ENCODE measurements around the gene FNBP1. TPM values are rescaled to one million over a fixed set of nuclear protein-coding genes. Genes with fewer than 3 reads are reported as not detected.
A peak's percentile ranks its signal among the peaks of the same experiment; 100 is the strongest.

Gene FNBP1
- polyA plus RNA-seq, 2 of the 4 experiments (the other 2 are of a cell fraction), result 10.6 to 15.6 TPM

DNA sequence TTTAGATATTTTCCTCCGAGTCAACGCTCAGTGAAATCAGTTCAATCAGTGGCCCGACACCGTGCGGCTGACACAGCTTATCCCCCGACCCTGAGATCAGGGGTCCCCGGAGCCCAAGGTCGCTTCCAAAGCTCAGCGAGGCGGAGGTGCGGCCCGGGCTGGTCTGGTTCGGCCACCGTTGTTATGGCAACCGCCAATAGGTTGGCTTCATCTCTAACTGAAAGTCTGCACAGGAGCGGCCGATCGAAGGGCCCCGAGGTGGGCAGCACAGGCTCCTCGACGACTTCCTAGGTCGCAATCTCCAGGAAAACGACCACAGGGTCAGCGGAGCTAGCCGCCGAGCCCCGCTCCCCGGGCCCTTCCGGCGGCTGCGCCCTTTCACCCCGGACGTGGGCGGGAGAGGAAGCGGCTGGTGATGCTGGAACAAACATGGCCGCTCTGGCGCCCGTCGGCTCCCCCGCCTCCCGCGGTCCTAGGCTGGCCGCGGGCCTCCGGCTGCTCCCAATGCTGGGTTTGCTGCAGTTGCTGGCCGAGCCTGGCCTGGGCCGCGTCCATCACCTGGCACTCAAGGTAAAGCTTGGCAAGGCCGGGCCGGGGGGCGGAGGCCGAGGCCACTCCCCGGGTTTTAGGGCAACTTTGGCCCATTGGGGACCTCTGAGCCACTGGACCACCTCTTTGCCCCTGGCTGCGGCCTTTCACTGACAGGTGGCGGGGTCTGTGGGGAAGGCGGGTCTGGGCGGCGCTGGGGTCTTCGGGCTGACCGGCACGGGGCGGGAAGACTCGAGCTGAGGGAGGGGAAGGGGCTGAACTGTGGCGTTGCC lies 10.7 kb upstream of the FNBP1 start, which contains the start of gene GPR107 (continued):
- TF ChIP-seq, protein P1, sequence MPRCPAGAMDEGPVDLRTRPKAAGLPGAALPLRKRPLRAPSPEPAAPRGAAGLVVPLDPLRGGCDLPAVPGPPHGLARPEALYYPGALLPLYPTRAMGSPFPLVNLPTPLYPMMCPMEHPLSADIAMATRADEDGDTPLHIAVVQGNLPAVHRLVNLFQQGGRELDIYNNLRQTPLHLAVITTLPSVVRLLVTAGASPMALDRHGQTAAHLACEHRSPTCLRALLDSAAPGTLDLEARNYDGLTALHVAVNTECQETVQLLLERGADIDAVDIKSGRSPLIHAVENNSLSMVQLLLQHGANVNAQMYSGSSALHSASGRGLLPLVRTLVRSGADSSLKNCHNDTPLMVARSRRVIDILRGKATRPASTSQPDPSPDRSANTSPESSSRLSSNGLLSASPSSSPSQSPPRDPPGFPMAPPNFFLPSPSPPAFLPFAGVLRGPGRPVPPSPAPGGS (IDR thresholded peaks at IDR 0.05), result peak; percentile 83; the same call in 2 of the 3 replicates
- no peak for TF ChIP-seq MYC (IDR thresholded peaks at IDR 0.05; ENCODE audit: borderline replicate concordance, low read length)
- TF ChIP-seq CHD4 (IDR thresholded peaks at IDR 0.05; ENCODE audit: borderline replicate concordance), result no peak
- TF ChIP-seq, protein P2, sequence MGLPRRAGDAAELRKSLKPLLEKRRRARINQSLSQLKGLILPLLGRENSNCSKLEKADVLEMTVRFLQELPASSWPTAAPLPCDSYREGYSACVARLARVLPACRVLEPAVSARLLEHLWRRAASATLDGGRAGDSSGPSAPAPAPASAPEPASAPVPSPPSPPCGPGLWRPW (IDR thresholded peaks at IDR 0.05), result no peak
- TF ChIP-seq JUN (IDR thresholded peaks at IDR 0.05), result peak; percentile 58 to 90; a peak in 4 of 5 replicates
- TF ChIP-seq RAD21 (conservative IDR thresholded peaks at IDR 0.05 in 1 of 2, IDR thresholded peaks at IDR 0.05 in 1 of 2), result no peak
- TF ChIP-seq, protein P3, sequence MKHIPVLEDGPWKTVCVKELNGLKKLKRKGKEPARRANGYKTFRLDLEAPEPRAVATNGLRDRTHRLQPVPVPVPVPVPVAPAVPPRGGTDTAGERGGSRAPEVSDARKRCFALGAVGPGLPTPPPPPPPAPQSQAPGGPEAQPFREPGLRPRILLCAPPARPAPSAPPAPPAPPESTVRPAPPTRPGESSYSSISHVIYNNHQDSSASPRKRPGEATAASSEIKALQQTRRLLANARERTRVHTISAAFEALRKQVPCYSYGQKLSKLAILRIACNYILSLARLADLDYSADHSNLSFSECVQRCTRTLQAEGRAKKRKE (CRISPR knock-in tag; IDR thresholded peaks at IDR 0.05; ENCODE audit: low read depth), result no peak
- TF ChIP-seq ZSCAN20 (CRISPR knock-in tag; IDR thresholded peaks at IDR 0.05), result no peak
- TF ChIP-seq HDAC2 (IDR thresholded peaks at IDR 0.05), result no peak
- TF ChIP-seq ZFP36 (IDR thresholded peaks at IDR 0.05; ENCODE audit: borderline replicate concordance, partially characterized antibody), result no peak
- TF ChIP-seq, protein P4, sequence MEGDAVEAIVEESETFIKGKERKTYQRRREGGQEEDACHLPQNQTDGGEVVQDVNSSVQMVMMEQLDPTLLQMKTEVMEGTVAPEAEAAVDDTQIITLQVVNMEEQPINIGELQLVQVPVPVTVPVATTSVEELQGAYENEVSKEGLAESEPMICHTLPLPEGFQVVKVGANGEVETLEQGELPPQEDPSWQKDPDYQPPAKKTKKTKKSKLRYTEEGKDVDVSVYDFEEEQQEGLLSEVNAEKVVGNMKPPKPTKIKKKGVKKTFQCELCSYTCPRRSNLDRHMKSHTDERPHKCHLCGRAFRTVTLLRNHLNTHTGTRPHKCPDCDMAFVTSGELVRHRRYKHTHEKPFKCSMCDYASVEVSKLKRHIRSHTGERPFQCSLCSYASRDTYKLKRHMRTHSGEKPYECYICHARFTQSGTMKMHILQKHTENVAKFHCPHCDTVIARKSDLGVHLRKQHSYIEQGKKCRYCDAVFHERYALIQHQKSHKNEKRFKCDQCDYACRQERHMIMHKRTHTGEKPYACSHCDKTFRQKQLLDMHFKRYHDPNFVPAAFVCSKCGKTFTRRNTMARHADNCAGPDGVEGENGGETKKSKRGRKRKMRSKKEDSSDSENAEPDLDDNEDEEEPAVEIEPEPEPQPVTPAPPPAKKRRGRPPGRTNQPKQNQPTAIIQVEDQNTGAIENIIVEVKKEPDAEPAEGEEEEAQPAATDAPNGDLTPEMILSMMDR (IDR thresholded peaks at IDR 0.05), result no peak
- TF ChIP-seq RCOR1 (IDR thresholded peaks at IDR 0.05; ENCODE audit: low read depth, low read length), result no peak
- TF ChIP-seq, protein P5, sequence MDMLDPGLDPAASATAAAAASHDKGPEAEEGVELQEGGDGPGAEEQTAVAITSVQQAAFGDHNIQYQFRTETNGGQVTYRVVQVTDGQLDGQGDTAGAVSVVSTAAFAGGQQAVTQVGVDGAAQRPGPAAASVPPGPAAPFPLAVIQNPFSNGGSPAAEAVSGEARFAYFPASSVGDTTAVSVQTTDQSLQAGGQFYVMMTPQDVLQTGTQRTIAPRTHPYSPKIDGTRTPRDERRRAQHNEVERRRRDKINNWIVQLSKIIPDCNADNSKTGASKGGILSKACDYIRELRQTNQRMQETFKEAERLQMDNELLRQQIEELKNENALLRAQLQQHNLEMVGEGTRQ (IDR thresholded peaks at IDR 0.05), result no peak
- no peak for TF ChIP-seq FOSB (CRISPR knock-in tag; IDR thresholded peaks at IDR 0.05)
- no peak for TF ChIP-seq CHD2 (IDR thresholded peaks at IDR 0.05; ENCODE audit: low read length, partially characterized antibody)
- TF ChIP-seq ZC3H11A (IDR thresholded peaks at IDR 0.05), result no peak
- TF ChIP-seq CBX8 (IDR thresholded peaks at IDR 0.05), result no peak
- TF ChIP-seq, protein P6, sequence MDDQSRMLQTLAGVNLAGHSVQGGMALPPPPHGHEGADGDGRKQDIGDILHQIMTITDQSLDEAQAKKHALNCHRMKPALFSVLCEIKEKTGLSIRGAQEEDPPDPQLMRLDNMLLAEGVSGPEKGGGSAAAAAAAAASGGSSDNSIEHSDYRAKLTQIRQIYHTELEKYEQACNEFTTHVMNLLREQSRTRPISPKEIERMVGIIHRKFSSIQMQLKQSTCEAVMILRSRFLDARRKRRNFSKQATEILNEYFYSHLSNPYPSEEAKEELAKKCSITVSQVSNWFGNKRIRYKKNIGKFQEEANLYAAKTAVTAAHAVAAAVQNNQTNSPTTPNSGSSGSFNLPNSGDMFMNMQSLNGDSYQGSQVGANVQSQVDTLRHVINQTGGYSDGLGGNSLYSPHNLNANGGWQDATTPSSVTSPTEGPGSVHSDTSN (IDR thresholded peaks at IDR 0.05), result 0 out of 2 replicates have a peak, but pooled peaks have one; percentile 44
- peak; percentile 82 for TF ChIP-seq PHF8 (IDR thresholded peaks at IDR 0.05; ENCODE audit: borderline replicate concordance, low read depth)
- no peak for TF ChIP-seq RNF2 (IDR thresholded peaks at IDR 0.05; ENCODE audit: borderline replicate concordance, low read depth)
- no peak for TF ChIP-seq TP53 (CRISPR knock-in tag; IDR thresholded peaks at IDR 0.05)
- no peak for TF ChIP-seq FOXS1 (CRISPR knock-in tag; IDR thresholded peaks at IDR 0.05)
- TF ChIP-seq RARB (CRISPR knock-in tag; IDR thresholded peaks at IDR 0.05), result no peak
- no peak for TF ChIP-seq HOXB5 (CRISPR knock-in tag; IDR thresholded peaks at IDR 0.05)
- TF ChIP-seq POLR2AphosphoS2 (conservative IDR thresholded peaks at IDR 0.05; ENCODE audit: low read length), result no peak
- no peak for TF ChIP-seq NR3C1 (IDR thresholded peaks at IDR 0.05)
- no peak for TF ChIP-seq MAFK (IDR thresholded peaks at IDR 0.05; ENCODE audit: partially characterized antibody)
- TF ChIP-seq HEYL (CRISPR knock-in tag; IDR thresholded peaks at IDR 0.05), result no peak
- no peak for TF ChIP-seq SMC3 (IDR thresholded peaks at IDR 0.05)
- peak; percentile 83 for TF ChIP-seq POLR2A (IDR thresholded peaks at IDR 0.05; ENCODE audit: low read length)
- no peak for TF ChIP-seq BHLHE40 (IDR thresholded peaks at IDR 0.05; ENCODE audit: low read depth, low read length)
- TF ChIP-seq ZNF302 (CRISPR knock-in tag; IDR thresholded peaks at IDR 0.05), result no peak
- TF ChIP-seq, protein P7, sequence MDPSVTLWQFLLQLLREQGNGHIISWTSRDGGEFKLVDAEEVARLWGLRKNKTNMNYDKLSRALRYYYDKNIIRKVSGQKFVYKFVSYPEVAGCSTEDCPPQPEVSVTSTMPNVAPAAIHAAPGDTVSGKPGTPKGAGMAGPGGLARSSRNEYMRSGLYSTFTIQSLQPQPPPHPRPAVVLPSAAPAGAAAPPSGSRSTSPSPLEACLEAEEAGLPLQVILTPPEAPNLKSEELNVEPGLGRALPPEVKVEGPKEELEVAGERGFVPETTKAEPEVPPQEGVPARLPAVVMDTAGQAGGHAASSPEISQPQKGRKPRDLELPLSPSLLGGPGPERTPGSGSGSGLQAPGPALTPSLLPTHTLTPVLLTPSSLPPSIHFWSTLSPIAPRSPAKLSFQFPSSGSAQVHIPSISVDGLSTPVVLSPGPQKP (IDR thresholded peaks at IDR 0.05; ENCODE audit: low read depth, low read length), result no peak
- TF ChIP-seq MAZ (IDR thresholded peaks at IDR 0.05; ENCODE audit: borderline replicate concordance, low read depth, low read length), result no peak
- TF ChIP-seq KDM1A (IDR thresholded peaks at IDR 0.05; ENCODE audit: low read depth), result no peak
- TF ChIP-seq EP300 (IDR thresholded peaks at IDR 0.05), result no peak
- TF ChIP-seq TFCP2L1 (CRISPR knock-in tag; IDR thresholded peaks at IDR 0.05), result no peak
- TF ChIP-seq SREBF2 (IDR thresholded peaks at IDR 0.05), result no peak
